PC-9 (cell line): ENCODE measurements around the gene CYBA. TPM values are rescaled to one million over a fixed set of nuclear protein-coding genes. Genes with fewer than 3 reads are reported as not detected.
A peak's percentile ranks its signal among the peaks of the same experiment; 100 is the strongest.

ENCODE experiments used
- BruUV-seq: library from RNA; stranded (reverse); fragments of 400-500 nt; replicated peaks from 2 replicates; lab custom pipeline; 2021; lab: Mats Ljungman, UMichigan
- CTCF ChIA-PET: fragments of 300-600 bp; sonication (Branson Sonifier 250); formaldehyde crosslinking; loops from one replicate; lab custom pipeline; 2022; ENCODE audit warnings: antibody characterized with exemption; lab: Charles Lee
- POLR2A ChIA-PET: fragments of 300-600 bp; sonication (Branson Sonifier 250); formaldehyde crosslinking; loops from one replicate; lab custom pipeline; 2022; ENCODE audit warnings: antibody characterized with exemption; ENCODE audit not compliant: unreplicated experiment; lab: Charles Lee
- DNase-seq, 2 experiments: peaks; one replicate each; pipeline versions ENCODE4 v3.0.0 to v3.0.0-alpha.2; 2015 to 2022; ENCODE audit warnings: mixed read lengths in 1 of 2
- H2AFZ ChIP-seq: fragments of 200-600 bp; sonication (generic); 2 replicates; pipeline ENCODE4 v1.8.1; 2017; ENCODE audit warnings: antibody characterized with exemption
- H3F3A ChIP-seq: fragments of 200-600 bp; sonication (generic); 2 replicates; pipeline ENCODE4 v1.8.1; 2017; ENCODE audit warnings: antibody characterized with exemption, mild to moderate bottlenecking, low read depth; ENCODE audit not compliant: insufficient read depth
- H3K27ac ChIP-seq: fragments of 200-600 bp; sonication (generic); 2 replicates; pipeline ENCODE4 v1.6.1; 2016; ENCODE audit warnings: mixed run types
- H3K27me3 ChIP-seq: fragments of 200-600 bp; sonication (generic); 2 replicates; pipeline ENCODE4 v1.6.1; 2016; ENCODE audit warnings: low read depth, mixed run types; ENCODE audit not compliant: insufficient read depth
- H3K36me3 ChIP-seq: fragments of 200-600 bp; sonication (generic); 2 replicates; pipeline ENCODE4 v1.6.1; 2016; ENCODE audit warnings: low read depth, mixed run types
- H3K4me1 ChIP-seq: fragments of 200-600 bp; sonication (generic); replicated peaks from 2 replicates; pipeline ENCODE4 v1.6.1; 2016; ENCODE audit warnings: mixed run types; ENCODE audit not compliant: insufficient read depth
- H3K4me2 ChIP-seq: fragments of 200-600 bp; sonication (generic); 2 replicates; pipeline ENCODE4 v1.6.1; 2017; ENCODE audit warnings: mixed run types
- H3K4me3 ChIP-seq: fragments of 200-600 bp; sonication (generic); 2 replicates; pipeline ENCODE4 v1.6.1; 2016; ENCODE audit warnings: mixed run types
- H3K79me2 ChIP-seq: fragments of 200-600 bp; sonication (generic); 2 replicates; pipeline ENCODE4 v1.6.1; 2017; ENCODE audit warnings: low read depth, mixed run types
- H3K9me2 ChIP-seq: fragments of 200-600 bp; sonication (generic); 2 replicates; pipeline ENCODE4 v1.8.1; 2017; ENCODE audit warnings: mild to moderate bottlenecking; ENCODE audit not compliant: insufficient read depth
- H3K9me3 ChIP-seq: fragments of 200-600 bp; sonication (generic); 2 replicates; pipeline ENCODE4 v1.8.1; 2016; ENCODE audit warnings: low read depth; ENCODE audit not compliant: insufficient read depth
- H4K20me1 ChIP-seq: fragments of 200-600 bp; sonication (generic); 2 replicates; pipeline ENCODE4 v1.8.1; 2017; ENCODE audit not compliant: insufficient read depth
- CTCF ChIP-seq: fragments of 200-600 bp; sonication (generic); conservative IDR thresholded peaks from 2 replicates; pipeline ENCODE4 v1.6.1; 2017; ENCODE audit warnings: mixed run types, antibody characterized with exemption, mild to moderate bottlenecking, moderate library complexity
- EZH2 ChIP-seq: fragments of 200-600 bp; sonication (generic); IDR thresholded peaks from 2 replicates; pipeline ENCODE4 v1.8.0; 2017; ENCODE audit warnings: antibody characterized with exemption, low read depth
- intact Hi-C: fragments of 100-400 bp; cut with micrococcal nuclease; formaldehyde crosslinking; loops from one replicate; pipeline ENCODE4 v1.10.0; 2022; ENCODE audit not compliant: unreplicated experiment
- total RNA-seq: library from RNA; stranded (reverse); gene quantifications from 2 replicates; pipeline ENCODE4 v1.2.3, GENCODE V29; 2021

CYBA gene
- total RNA-seq, 1 experiment from 2014 or later = 8.0 TPM

GRCh38 chr16:88616320-88616719, 34.5 kb downstream of the CYBA start:
- peaks cover 16% of the 10 kb centered on the region for H4K20me1 ChIP-seq
- no peaks in the 10 kb centered on the region for H3K79me2 ChIP-seq
- TF ChIP-seq EZH2 (no peak), CTCF (no peak)
- no peaks in the 10 kb centered on the region for H3K9me2 ChIP-seq
- DNase-seq = peak in 1 of 2 experiments; percentile 15
- H3K36me3 ChIP-seq = no peaks in the 10 kb centered on the region
- no peaks in the 10 kb centered on the region for H3K4me1 ChIP-seq
- H3K4me2 ChIP-seq = no peak overlapping the region
- CTCF ChIA-PET = no interaction called here
- no peak overlapping the region for H3K4me3 ChIP-seq
- H3K9me3 ChIP-seq = no peaks in the 10 kb centered on the region
- no peak overlapping the region for H3K27ac ChIP-seq
- H3K27me3 ChIP-seq = no peaks in the 10 kb centered on the region
- no TSS peak for BruUV-seq
- H3F3A ChIP-seq = no peaks in the 10 kb centered on the region
- intact Hi-C loops = no loop called here
- POLR2A ChIA-PET = no interaction called here
- no peak overlapping the region for H2AFZ ChIP-seq

- H4K20me1 ChIP-seq = peaks cover 23% of the 10 kb centered on the region
- intact Hi-C loops = no loop called here
Measured at GRCh38 chr16:88614818-88615580, 35.9 kb downstream of the CYBA start.

More at GRCh38 chr16:88614818-88615580, 35.9 kb downstream of the CYBA start:
- Histone ChIP-seq H3K27me3 (no peaks in the 10 kb centered on the region), H3F3A (no peaks in the 10 kb centered on the region), H3K4me1 (no peaks in the 10 kb centered on the region), H3K79me2 (no peaks in the 10 kb centered on the region), H3K9me3 (no peaks in the 10 kb centered on the region), H2AFZ (no peak overlapping the region), H3K36me3 (no peaks in the 10 kb centered on the region; the same call in 1 of the 2 replicates), H3K27ac (no peak overlapping the region), H3K4me3 (no peak overlapping the region), H3K4me2 (no peak overlapping the region), H3K9me2 (no peaks in the 10 kb centered on the region)
- CTCF ChIA-PET = no interaction called here
- POLR2A ChIA-PET = no interaction called here
- TF ChIP-seq EZH2 (no peak), CTCF (no peak)
- BruUV-seq = no TSS peak
- peak in 1 of 2 experiments; percentile 11 for DNase-seq
